ENCODE results near the gene GRM2.

GRM2 gene

GRCh38 chr3:51706788-51707731, at the start of gene GRM2:
Gene GRM2 (plus strand): TSS chr3:51707068. CDS start chr3:51708984, 1,916 bp downstream.
- no peak for DNase-seq (ENCODE audit: low read depth in 2 of 2)

- DNase-seq (ENCODE audit: low read depth in 2 of 2): no peak
Measured at GRCh38 chr3:51657234-51657633, 49.6 kb upstream of the GRM2 start.

- no peak for DNase-seq (ENCODE audit: low read depth in 2 of 2)
Measured at GRCh38 chr3:51659942-51660341, 46.9 kb upstream of the GRM2 start.

- DNase-seq (ENCODE audit: low read depth in 2 of 2): no peak
Measured at GRCh38 chr3:51662456-51662855, 44.4 kb upstream of the GRM2 start.

- no peak for DNase-seq (ENCODE audit: low read depth in 2 of 2)
Measured at GRCh38 chr3:51668756-51669155, 38.1 kb upstream of the GRM2 start.

GRCh38 chr3:51669241-51670052, 37.4 kb upstream of the GRM2 start:
- peak; percentile 77 to 81 for DNase-seq (ENCODE audit: low read depth in 2 of 2)

- no peak for DNase-seq (ENCODE audit: low read depth in 2 of 2)
Measured at GRCh38 chr3:51670053-51670822, 36.6 kb upstream of the GRM2 start.

GRCh38 chr3:51670823-51671733, 35.8 kb upstream of the GRM2 start, which contains the start of gene TEX264:
Gene TEX264 (plus strand): TSS chr3:51671252. CDS start chr3:51674305, 3,053 bp downstream.
- DNase-seq (ENCODE audit: low read depth in 2 of 2): peak; percentile 86 to 89

GRCh38 chr3:51671734-51672475, 35.0 kb upstream of the GRM2 start:
- peak; percentile 36 to 45 for DNase-seq (ENCODE audit: low read depth in 2 of 2)

- no peak for DNase-seq (ENCODE audit: low read depth in 2 of 2)
Measured at GRCh38 chr3:51673181-51673801, 33.6 kb upstream of the GRM2 start.

- DNase-seq (ENCODE audit: low read depth in 2 of 2): no peak
Measured at GRCh38 chr3:51673802-51674654, 32.8 kb upstream of the GRM2 start.

- DNase-seq (ENCODE audit: low read depth in 2 of 2): no peak
Measured at GRCh38 chr3:51675201-51675611, 31.7 kb upstream of the GRM2 start.

- no peak for DNase-seq (ENCODE audit: low read depth in 2 of 2)
Measured at GRCh38 chr3:51676102-51676640, 30.7 kb upstream of the GRM2 start.

GRCh38 chr3:51677358-51677757, 29.5 kb upstream of the GRM2 start:
- DNase-seq (ENCODE audit: low read depth in 2 of 2): no peak

- no peak for DNase-seq (ENCODE audit: low read depth in 2 of 2)
Measured at GRCh38 chr3:51678186-51678585, 28.7 kb upstream of the GRM2 start.

GRCh38 chr3:51678641-51679040, 28.2 kb upstream of the GRM2 start:
- DNase-seq (ENCODE audit: low read depth in 2 of 2): no peak

GRCh38 chr3:51679318-51679717, 27.6 kb upstream of the GRM2 start:
- DNase-seq (ENCODE audit: low read depth in 2 of 2): no peak

GRCh38 chr3:51679777-51680176, 27.1 kb upstream of the GRM2 start:
- DNase-seq (ENCODE audit: low read depth in 2 of 2): no peak
